Muscle layer of colon (tissue), 2 donors: ENCODE results near the gene MAPKAPK5.
"Not testable (repeated sequence)": the region's sequence is repeated elsewhere in the genome, so short reads cannot be mapped to it uniquely, and the experiment has no call there.

Experiments
- H3K27ac ChIP-seq: one replicate; pipeline ENCODE4 v1.7.0; 2013; ENCODE audit warnings: low read depth, mild to moderate bottlenecking, low read length, moderate library complexity
- H3K27me3 ChIP-seq, 2 donors: one replicate each; pipeline ENCODE4 v1.7.0; 2013; ENCODE audit warnings: low read length in 2 of 2, mild to moderate bottlenecking in 2 of 2; ENCODE audit not compliant: insufficient read depth in 2 of 2, control insufficient read depth in 1 of 2
- H3K36me3 ChIP-seq: one replicate; pipeline ENCODE4 v1.7.0; 2013; ENCODE audit warnings: mild to moderate bottlenecking, low read length; ENCODE audit not compliant: insufficient read depth
- H3K4me1 ChIP-seq: one replicate; pipeline ENCODE4 v1.7.0; 2013; ENCODE audit warnings: mild to moderate bottlenecking, low read length; ENCODE audit not compliant: insufficient read depth
- H3K4me3 ChIP-seq, 2 donors: one replicate each; pipeline ENCODE4 v1.7.0; 2013; ENCODE audit warnings: low read length in 2 of 2, low read depth in 1 of 2, mild to moderate bottlenecking in 1 of 2, moderate library complexity in 1 of 2
- H3K9ac ChIP-seq: one replicate; pipeline ENCODE4 v1.7.0; 2013; ENCODE audit warnings: low read length
- H3K9me3 ChIP-seq: one replicate; pipeline ENCODE4 v1.7.0; 2013; ENCODE audit warnings: mild to moderate bottlenecking, low read length
- donor health status: abdominal sarcoma.
- donor health status: Adenocarcinoma of cecum.

The MAPKAPK5 gene

DNA sequence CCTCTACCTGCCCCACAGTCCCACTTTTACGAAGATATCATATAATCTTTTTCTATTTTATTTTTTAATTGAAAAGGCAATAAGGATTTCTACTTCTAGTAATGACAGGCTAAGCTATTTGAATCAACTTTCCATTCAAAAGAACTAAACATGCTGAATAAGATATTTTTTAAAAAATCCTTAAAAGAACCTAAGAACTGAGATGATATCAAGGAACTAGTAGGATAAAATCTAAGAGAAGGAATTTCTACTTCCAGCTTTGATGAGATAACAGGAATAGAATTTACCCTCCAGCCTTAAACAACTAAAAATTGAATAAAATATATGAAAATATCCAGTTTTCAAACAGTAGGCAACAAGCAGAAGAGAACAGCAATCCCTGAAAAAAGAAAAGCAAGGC lies 101.9 kb downstream of the MAPKAPK5 start:
- no peaks in the 10 kb centered on the region for H3K36me3 ChIP-seq
- no peak overlapping the region for H3K4me3 ChIP-seq
- H3K27me3 ChIP-seq = no peaks in the 10 kb centered on the region
- peaks cover 9% of the 10 kb centered on the region for H3K4me1 ChIP-seq
- H3K9ac ChIP-seq = no peak overlapping the region
- no peaks in the 10 kb centered on the region for H3K9me3 ChIP-seq
- H3K27ac ChIP-seq = no peak overlapping the region

DNA sequence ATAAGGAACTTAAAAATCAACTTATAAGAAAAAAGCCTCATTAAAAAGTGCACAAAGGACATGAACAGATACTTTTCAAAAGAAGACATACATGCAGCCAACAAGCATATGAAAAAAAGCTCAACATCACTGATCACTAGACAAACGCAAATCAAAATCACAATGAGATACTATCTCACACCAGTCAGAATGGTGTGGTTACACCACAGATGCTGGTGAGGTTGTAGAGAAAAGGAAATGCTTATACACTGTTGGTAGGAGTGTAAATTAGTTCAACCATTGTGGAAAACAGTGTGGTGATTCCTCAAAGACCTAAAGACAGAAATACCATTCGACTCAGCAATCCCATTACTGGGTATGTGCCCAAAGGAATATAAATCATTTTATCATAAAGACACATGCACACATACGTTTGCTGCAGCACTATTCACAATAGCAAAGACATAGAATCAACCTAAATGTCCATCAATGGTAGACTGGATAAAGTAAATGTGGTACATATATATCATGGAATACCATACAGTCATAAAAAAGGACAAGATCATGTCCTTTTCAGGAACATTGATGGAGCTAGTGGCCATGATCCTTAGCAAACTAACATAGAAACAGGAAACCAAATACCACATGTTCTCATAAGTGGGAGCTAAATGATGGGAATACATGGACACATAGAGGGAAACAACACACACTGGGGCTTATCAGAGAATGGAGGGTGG lies 109.1 kb downstream of the MAPKAPK5 start:
- not testable (repeated sequence) for H3K9ac ChIP-seq, H3K9me3 ChIP-seq, H3K36me3 ChIP-seq, H3K4me3 ChIP-seq, H3K27ac ChIP-seq, H3K27me3 ChIP-seq, H3K4me1 ChIP-seq
